GM12874 (cell line): ENCODE data around the gene MAPRE2.

Source experiments
- TF ChIP-seq, protein P1 (sequence below): IDR thresholded peaks from 2 replicates; pipeline ENCODE4 v1.5.1; 2011; ENCODE audit warnings: low read depth, mild to moderate bottlenecking, control low read depth, low read length, moderate library complexity; ENCODE audit not compliant: insufficient read depth

The MAPRE2 gene

DNA sequence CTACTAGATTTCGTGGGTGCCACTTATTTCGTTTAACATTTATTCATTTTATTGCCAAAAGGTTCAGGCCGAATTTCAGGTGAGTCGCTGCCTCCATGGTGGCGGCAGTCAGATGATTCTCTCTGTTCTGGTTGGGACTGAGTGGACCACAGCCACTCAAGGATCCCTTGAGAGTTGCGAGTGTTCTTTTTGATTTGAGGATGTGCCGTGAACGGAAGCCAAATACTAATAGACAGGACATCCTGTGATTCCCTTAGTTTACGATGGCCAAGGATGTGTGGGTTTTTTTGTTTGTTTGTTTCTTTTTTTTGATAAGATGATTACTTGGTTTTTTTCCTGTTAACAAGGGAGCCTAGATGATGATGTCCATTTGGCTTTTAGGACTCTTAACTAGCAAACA lies 13.2 kb downstream of the MAPRE2 start:
- TF ChIP-seq, protein P1, sequence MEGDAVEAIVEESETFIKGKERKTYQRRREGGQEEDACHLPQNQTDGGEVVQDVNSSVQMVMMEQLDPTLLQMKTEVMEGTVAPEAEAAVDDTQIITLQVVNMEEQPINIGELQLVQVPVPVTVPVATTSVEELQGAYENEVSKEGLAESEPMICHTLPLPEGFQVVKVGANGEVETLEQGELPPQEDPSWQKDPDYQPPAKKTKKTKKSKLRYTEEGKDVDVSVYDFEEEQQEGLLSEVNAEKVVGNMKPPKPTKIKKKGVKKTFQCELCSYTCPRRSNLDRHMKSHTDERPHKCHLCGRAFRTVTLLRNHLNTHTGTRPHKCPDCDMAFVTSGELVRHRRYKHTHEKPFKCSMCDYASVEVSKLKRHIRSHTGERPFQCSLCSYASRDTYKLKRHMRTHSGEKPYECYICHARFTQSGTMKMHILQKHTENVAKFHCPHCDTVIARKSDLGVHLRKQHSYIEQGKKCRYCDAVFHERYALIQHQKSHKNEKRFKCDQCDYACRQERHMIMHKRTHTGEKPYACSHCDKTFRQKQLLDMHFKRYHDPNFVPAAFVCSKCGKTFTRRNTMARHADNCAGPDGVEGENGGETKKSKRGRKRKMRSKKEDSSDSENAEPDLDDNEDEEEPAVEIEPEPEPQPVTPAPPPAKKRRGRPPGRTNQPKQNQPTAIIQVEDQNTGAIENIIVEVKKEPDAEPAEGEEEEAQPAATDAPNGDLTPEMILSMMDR: no peak

DNA sequence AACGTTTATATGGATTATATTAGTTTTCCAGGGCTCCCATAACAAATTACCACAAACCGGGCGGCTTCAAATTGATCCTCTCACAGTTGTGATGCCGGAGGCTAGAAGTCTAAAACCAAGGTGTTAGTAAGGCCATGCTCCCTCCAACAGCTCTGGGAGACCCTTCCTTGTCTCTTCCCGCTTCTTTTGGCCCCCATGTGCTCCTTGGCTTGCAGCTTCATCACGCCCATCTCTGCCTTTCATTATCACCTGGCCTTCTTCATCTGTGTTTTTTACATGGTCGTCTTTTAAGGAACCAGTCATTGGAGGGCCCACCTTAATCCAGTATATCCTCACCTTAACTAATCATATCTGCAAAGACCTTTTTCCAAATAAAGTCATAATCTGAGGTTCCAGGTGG lies 13.9 kb downstream of the MAPRE2 start:
- TF ChIP-seq, protein P1: no peak

DNA sequence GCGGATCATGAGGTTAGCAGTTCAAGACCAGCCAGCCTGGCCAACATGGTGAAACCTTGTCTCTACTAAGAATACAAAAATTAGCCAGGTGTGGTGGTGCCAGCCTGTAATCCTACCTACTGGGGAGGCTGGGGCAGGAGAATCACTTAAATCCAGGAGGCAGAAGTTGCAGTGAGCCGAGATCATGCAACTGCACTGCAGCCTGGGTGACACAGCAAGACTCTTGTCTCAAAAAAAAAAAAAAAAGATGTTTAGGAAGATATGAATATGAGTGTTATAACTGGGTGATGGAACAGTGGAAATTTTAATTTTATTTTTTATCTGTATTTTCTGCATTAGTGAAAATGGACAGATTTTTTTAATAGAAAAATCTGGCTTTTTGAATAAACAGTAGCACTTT lies 14.5 kb downstream of the MAPRE2 start:
- TF ChIP-seq, protein P1: no peak

DNA sequence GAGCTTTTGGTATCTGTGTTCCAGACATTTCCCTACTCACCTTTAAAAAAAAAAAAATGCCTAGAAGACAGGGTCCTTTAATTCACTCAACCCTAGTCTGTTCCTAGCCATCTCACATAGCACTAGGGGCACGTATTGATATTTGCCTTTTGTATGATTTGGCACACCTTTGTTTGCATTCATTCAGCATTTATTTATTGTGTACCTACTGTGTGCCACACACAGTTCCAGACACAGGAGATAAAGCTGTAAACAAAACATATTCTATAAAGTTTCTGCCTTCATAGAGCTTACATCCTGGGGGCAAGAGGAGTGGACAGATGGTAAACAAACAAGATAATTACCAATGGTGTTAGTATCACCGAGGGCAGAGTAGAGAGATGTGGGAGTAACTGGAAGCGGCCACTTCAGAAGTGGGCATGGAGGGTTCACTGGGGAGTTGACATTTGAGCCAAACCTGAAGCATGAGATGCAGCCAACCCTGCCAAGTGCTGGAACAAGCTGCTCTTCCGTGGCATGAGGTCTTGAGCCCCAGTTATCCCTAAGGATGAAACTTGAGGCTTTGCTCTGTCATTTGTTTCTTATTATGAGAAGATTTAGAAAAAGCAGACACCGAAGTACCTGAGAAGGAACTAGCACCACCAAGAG lies 18.2 kb downstream of the MAPRE2 start:
- TF ChIP-seq, protein P1: no peak

DNA sequence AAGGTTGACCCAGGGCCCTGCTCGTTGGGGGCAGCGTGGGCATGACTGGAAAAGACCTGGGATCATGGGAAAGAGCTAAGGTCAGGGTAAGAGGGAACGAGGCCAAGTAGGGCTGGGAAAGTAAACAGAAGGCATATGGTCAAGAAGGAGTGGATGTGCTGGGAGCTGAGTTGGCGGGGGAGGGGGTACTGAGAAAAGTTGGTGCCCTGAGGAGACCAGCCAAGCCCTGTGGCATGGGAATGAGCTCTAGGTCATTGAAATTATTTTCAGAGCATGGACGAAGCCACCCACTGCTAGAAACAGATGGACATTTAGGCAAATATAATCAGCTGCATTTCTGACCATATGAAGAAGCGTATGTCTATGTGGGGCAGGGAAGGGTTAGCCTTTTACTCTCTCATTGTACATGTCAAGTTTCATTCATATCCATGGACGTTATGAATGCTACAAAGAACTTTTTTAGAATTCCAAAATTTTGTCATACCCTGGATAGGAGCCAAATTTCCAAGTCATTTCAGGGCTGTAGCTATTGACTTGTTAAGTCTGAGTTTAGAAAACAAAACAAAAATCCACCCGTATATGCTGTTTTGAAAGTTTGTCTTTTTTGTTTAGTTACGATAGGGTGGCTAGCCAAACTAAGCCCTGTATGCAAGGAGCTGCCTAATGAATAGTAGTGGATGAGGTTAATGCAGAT lies 19.1 kb downstream of the MAPRE2 start:
- TF ChIP-seq, protein P1: no peak

DNA sequence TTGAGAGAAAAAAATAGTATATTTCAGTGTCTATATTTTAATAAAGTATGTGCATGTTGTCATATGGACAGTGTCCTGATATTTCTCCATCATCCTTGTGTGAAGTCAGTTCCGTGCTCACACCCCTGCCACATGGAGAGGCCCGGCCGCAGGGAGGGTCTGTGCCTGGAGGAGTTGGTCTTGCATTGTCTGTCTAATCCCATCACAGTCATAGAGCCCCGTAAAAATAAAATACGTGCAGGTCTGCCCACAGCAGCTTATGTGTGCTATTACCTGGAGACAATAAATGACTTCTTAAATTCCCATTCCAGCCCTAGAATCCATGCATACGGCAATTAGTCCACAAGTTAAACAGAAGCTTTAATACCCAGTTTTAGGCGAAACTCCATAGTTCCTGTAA lies 20.1 kb downstream of the MAPRE2 start:
- TF ChIP-seq, protein P1: no peak

DNA sequence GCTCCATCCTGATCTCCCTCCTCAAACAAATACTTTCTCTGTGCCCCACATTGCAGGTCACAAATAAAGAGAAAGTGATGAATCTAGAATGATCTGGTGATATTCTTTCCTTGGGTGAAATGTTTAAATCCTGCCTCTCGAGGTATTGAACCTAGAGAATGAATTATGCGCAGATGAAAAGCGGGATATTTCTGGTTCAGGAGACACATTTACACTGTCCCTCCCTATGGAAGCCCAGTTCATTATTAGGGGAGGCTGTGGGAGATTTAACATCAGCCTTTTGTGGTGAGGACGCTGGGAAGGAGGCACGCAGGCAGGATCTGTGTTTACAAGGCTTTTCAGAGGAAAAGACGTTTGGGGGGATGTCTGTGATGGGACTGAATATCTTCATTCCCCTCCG lies 20.6 kb downstream of the MAPRE2 start:
- TF ChIP-seq, protein P1: no peak
